Epithelial cell of prostate (primary cell): ENCODE measurements around the gene AAGAB.
A peak's percentile ranks its signal among the peaks of the same experiment; 100 is the strongest.

ENCODE experiments used
- DNase-seq: peaks from one replicate; pipeline ENCODE4 v3.0.0-alpha.2; 2011; ENCODE audit warnings: low read depth, low spot score
- H3K27ac ChIP-seq: fragments of 450-650 bp; 2 replicates; pipeline ENCODE4 v1.5.1; 2017; ENCODE audit warnings: mild to moderate bottlenecking

AAGAB gene

GRCh38 chr15:67176195-67176971 lies 78.1 kb downstream of the AAGAB start:
- DNase-seq, result no peak
- H3K27ac ChIP-seq, result peak overlapping the region; percentile 64

- DNase-seq, result no peak
- peak overlapping the region; percentile 64 for H3K27ac ChIP-seq
Measured at GRCh38 chr15:67175643-67176071, 78.8 kb downstream of the AAGAB start.

GRCh38 chr15:67174864-67175573 lies 79.4 kb downstream of the AAGAB start:
- DNase-seq, result peak; percentile 90
- peak overlapping the region; percentile 64 for H3K27ac ChIP-seq

GRCh38 chr15:67174446-67174845 lies 80.0 kb downstream of the AAGAB start:
- H3K27ac ChIP-seq, result peak overlapping the region; percentile 64

GRCh38 chr15:67173786-67174185 lies 80.7 kb downstream of the AAGAB start:
- peak overlapping the region; percentile 64 for H3K27ac ChIP-seq

More at GRCh38 chr15:67174446-67174845, 80.0 kb downstream of the AAGAB start:
- no peak for DNase-seq

GRCh38 chr15:67173005-67173404 lies 81.5 kb downstream of the AAGAB start:
- DNase-seq, result no peak
- no peak overlapping the region for H3K27ac ChIP-seq

More at GRCh38 chr15:67173786-67174185, 80.7 kb downstream of the AAGAB start:
- DNase-seq, result no peak

- no peak overlapping the region for H3K27ac ChIP-seq
- no peak for DNase-seq
Measured at GRCh38 chr15:67172172-67172571, 82.3 kb downstream of the AAGAB start.

GRCh38 chr15:67171471-67171870 lies 83.0 kb downstream of the AAGAB start:
- no peak overlapping the region for H3K27ac ChIP-seq

GRCh38 chr15:67170143-67170925 lies 84.1 kb downstream of the AAGAB start:
- no peak overlapping the region for H3K27ac ChIP-seq
- DNase-seq, result no peak

More at GRCh38 chr15:67171471-67171870, 83.0 kb downstream of the AAGAB start:
- DNase-seq, result no peak

GRCh38 chr15:67168694-67169093 lies 85.8 kb downstream of the AAGAB start:
- DNase-seq, result no peak
- no peak overlapping the region for H3K27ac ChIP-seq

GRCh38 chr15:67167091-67167490 lies 87.4 kb downstream of the AAGAB start:
- no peak overlapping the region for H3K27ac ChIP-seq
- DNase-seq, result no peak

- no peak overlapping the region for H3K27ac ChIP-seq
- DNase-seq, result no peak
Measured at GRCh38 chr15:67166280-67167009, 88.0 kb downstream of the AAGAB start.

- no peak for DNase-seq
- no peak overlapping the region for H3K27ac ChIP-seq
Measured at GRCh38 chr15:67165254-67166253, 88.9 kb downstream of the AAGAB start.

- no peak for DNase-seq
- H3K27ac ChIP-seq, result no peak overlapping the region
Measured at GRCh38 chr15:67164811-67165253, 89.6 kb downstream of the AAGAB start.

- no peak overlapping the region for H3K27ac ChIP-seq
- DNase-seq, result no peak
Measured at GRCh38 chr15:67164401-67164791, 90.1 kb downstream of the AAGAB start.

- DNase-seq, result no peak
- no peak overlapping the region for H3K27ac ChIP-seq
Measured at GRCh38 chr15:67163180-67163579, 91.3 kb downstream of the AAGAB start.

GRCh38 chr15:67161881-67162280 lies 92.6 kb downstream of the AAGAB start:
- H3K27ac ChIP-seq, result no peak overlapping the region
- DNase-seq, result no peak

- DNase-seq, result no peak
- H3K27ac ChIP-seq, result no peak overlapping the region
Measured at GRCh38 chr15:67161412-67161811, 93.0 kb downstream of the AAGAB start.

- DNase-seq, result no peak
- no peak overlapping the region for H3K27ac ChIP-seq
Measured at GRCh38 chr15:67158367-67158766, 96.1 kb downstream of the AAGAB start.
